ENCODE data around the gene TMEM80. TPM values are rescaled to one million over a fixed set of nuclear protein-coding genes. Genes with fewer than 3 reads are reported as not detected.

TMEM80 gene
- total and polyA plus RNA-seq, 9 of the 15 experiments (the other 6 are each of a cell fraction or from before 2014, with no cell fraction given), result 5.1 to 30.1 (median 12.4) TPM

DNA sequence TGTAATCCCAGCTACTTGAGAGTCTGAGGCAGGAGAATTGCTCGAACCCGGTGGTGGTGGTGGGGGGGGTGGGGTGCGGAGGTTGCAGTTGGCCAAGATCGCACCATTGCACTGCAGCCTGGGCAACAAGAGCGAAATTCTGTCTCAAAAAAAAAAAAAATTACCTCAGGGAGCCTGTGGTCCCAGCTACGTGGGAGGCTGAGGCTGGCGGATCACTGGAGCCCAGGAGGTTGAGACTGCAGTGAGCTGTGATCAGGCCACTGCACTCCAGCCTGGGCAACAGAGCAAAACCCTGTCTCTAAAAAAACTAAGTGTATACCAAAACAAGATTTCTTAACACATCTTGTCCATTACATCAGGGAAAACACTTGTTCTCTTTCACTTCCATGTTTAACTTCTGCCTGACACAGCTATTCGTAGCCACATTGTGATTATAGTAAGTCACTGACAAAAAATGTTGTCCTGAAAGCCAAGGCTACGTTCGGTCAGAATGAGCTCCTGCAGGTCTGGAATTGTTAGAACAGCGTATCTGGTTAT is 1.4 kb downstream of the TMEM80 start:
- H3K27me3 ChIP-seq (ENCODE audit: control insufficient read depth in 2 of 2, insufficient read depth in 2 of 2, low read length in 2 of 2), result no peaks in the 10 kb centered on the region
- in situ Hi-C loops (cut with MboI) (no loop called here), intact Hi-C loops (cut with micrococcal nuclease) (loop anchor here (2.0 to 10.0 kb wide), 2 partner anchors 26 to 142 kb away; no protein-coding TSS in a partner anchor)
- H2AFZ ChIP-seq (ENCODE audit: low read depth, low read length), result no peak overlapping the region
- H3K9me1 ChIP-seq (ENCODE audit: control insufficient read depth, insufficient read depth, low read length), result no peaks in the 10 kb centered on the region
- H3K36me3 ChIP-seq (ENCODE audit: control insufficient read depth, insufficient read depth, low read length), result peaks cover 4% of the 10 kb centered on the region; the same call in 2 of the 3 replicates
- no TSS peak for BruUV-seq (replicated peaks)
- peak overlapping the region; percentile 91 for H3K4me2 ChIP-seq (ENCODE audit: insufficient read depth, low read length)
- H3K27ac ChIP-seq (ENCODE audit: extremely low read depth, low read depth, low read length), result peak overlapping the region; percentile 96
- no peaks in the 10 kb centered on the region for H3K9me3 ChIP-seq (replicated peaks; ENCODE audit: control insufficient read depth, insufficient read depth, low read depth, low read length)
- peaks cover 51% of the 10 kb centered on the region for H3K79me2 ChIP-seq (ENCODE audit: control insufficient read depth, insufficient read depth, low read length)
- ChIA-PET POLR2A (interaction anchor here (1.0 to 4.0 kb wide), 5 partner anchors 12 to 31 kb away, joined by 3 to 25 read pairs (median 5); no protein-coding TSS in a partner anchor), CTCF (ENCODE audit: low intra/inter-chr PET ratio) (interaction anchor here (1.9 to 2.3 kb wide), 2 partner anchors 26 to 31 kb away, joined by 8 to 10 read pairs; no protein-coding TSS in a partner anchor)
- WGBS (ENCODE audit: insufficient coverage, low coverage, missing lambda C conversion rate), result 47% methylated on average over 11 of the region's 11 CpGs
- H3K4me1 ChIP-seq (replicated peaks in 1 of 2; ENCODE audit: control insufficient read depth in 2 of 2, insufficient read depth in 2 of 2, low read length in 2 of 2), result peaks cover 24 to 56% of the 10 kb centered on the region in 2 experiments
- FAIRE-seq (no peak), DNase-seq (ENCODE audit: extremely low read depth in 1 of 4, low spot score in 3 of 4) (no peak), ATAC-seq (no peak)
- peak overlapping the region; percentile 92 to 96 for H3K9ac ChIP-seq (ENCODE audit: insufficient read depth in 1 of 2, low read depth in 2 of 2, low read length in 2 of 2)
- H4K20me1 ChIP-seq (replicated peaks; ENCODE audit: control insufficient read depth, insufficient read depth, low read length), result peaks cover 3% of the 10 kb centered on the region; the same call in 1 of the 2 replicates
- peak overlapping the region; percentile 98 for H3K4me3 ChIP-seq
- TF ChIP-seq KLF10 (CRISPR knock-in tag; IDR thresholded peaks at IDR 0.05) (no peak), BRCA1 (IDR thresholded peaks at IDR 0.05) (no peak), BRCA1 (CRISPR knock-in tag; IDR thresholded peaks at IDR 0.05) (no peak), ZNF561 (CRISPR knock-in tag; conservative IDR thresholded peaks at IDR 0.05) (no peak), POLR2A (conservative IDR thresholded peaks at IDR 0.05) (no peak), KAT2B (IDR thresholded peaks at IDR 0.05; ENCODE audit: low read depth, low read length) (no peak), TSC22D4 (tag; IDR thresholded peaks at IDR 0.05) (no peak)
- TF ChIP-seq, protein P1, sequence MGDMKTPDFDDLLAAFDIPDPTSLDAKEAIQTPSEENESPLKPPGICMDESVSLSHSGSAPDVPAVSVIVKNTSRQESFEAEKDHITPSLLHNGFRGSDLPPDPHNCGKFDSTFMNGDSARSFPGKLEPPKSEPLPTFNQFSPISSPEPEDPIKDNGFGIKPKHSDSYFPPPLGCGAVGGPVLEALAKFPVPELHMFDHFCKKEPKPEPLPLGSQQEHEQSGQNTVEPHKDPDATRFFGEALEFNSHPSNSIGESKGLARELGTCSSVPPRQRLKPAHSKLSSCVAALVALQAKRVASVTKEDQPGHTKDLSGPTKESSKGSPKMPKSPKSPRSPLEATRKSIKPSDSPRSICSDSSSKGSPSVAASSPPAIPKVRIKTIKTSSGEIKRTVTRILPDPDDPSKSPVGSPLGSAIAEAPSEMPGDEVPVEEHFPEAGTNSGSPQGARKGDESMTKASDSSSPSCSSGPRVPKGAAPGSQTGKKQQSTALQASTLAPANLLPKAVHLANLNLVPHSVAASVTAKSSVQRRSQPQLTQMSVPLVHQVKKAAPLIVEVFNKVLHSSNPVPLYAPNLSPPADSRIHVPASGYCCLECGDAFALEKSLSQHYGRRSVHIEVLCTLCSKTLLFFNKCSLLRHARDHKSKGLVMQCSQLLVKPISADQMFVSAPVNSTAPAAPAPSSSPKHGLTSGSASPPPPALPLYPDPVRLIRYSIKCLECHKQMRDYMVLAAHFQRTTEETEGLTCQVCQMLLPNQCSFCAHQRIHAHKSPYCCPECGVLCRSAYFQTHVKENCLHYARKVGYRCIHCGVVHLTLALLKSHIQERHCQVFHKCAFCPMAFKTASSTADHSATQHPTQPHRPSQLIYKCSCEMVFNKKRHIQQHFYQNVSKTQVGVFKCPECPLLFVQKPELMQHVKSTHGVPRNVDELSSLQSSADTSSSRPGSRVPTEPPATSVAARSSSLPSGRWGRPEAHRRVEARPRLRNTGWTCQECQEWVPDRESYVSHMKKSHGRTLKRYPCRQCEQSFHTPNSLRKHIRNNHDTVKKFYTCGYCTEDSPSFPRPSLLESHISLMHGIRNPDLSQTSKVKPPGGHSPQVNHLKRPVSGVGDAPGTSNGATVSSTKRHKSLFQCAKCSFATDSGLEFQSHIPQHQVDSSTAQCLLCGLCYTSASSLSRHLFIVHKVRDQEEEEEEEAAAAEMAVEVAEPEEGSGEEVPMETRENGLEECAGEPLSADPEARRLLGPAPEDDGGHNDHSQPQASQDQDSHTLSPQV (IDR thresholded peaks at IDR 0.05), result no peak
- TF ChIP-seq, protein P2, sequence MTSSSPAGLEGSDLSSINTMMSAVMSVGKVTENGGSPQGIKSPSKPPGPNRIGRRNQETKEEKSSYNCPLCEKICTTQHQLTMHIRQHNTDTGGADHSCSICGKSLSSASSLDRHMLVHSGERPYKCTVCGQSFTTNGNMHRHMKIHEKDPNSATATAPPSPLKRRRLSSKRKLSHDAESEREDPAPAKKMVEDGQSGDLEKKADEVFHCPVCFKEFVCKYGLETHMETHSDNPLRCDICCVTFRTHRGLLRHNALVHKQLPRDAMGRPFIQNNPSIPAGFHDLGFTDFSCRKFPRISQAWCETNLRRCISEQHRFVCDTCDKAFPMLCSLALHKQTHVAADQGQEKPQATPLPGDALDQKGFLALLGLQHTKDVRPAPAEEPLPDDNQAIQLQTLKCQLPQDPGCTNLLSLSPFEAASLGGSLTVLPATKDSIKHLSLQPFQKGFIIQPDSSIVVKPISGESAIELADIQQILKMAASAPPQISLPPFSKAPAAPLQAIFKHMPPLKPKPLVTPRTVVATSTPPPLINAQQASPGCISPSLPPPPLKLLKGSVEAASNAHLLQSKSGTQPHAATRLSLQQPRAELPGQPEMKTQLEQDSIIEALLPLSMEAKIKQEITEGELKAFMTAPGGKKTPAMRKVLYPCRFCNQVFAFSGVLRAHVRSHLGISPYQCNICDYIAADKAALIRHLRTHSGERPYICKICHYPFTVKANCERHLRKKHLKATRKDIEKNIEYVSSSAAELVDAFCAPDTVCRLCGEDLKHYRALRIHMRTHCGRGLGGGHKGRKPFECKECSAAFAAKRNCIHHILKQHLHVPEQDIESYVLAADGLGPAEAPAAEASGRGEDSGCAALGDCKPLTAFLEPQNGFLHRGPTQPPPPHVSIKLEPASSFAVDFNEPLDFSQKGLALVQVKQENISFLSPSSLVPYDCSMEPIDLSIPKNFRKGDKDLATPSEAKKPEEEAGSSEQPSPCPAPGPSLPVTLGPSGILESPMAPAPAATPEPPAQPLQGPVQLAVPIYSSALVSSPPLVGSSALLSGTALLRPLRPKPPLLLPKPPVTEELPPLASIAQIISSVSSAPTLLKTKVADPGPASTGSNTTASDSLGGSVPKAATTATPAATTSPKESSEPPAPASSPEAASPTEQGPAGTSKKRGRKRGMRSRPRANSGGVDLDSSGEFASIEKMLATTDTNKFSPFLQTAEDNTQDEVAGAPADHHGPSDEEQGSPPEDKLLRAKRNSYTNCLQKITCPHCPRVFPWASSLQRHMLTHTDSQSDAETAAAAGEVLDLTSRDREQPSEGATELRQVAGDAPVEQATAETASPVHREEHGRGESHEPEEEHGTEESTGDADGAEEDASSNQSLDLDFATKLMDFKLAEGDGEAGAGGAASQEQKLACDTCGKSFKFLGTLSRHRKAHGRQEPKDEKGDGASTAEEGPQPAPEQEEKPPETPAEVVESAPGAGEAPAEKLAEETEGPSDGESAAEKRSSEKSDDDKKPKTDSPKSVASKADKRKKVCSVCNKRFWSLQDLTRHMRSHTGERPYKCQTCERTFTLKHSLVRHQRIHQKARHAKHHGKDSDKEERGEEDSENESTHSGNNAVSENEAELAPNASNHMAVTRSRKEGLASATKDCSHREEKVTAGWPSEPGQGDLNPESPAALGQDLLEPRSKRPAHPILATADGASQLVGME (CRISPR knock-in tag; IDR thresholded peaks at IDR 0.05), result no peak
- TF ChIP-seq, protein P3, sequence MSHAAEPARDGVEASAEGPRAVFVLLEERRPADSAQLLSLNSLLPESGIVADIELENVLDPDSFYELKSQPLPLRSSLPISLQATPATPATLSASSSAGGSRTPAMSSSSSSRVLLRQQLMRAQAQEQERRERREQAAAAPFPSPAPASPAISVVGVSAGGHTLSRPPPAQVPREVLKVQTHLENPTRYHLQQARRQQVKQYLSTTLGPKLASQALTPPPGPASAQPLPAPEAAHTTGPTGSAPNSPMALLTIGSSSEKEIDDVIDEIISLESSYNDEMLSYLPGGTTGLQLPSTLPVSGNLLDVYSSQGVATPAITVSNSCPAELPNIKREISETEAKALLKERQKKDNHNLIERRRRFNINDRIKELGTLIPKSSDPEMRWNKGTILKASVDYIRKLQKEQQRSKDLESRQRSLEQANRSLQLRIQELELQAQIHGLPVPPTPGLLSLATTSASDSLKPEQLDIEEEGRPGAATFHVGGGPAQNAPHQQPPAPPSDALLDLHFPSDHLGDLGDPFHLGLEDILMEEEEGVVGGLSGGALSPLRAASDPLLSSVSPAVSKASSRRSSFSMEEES (CRISPR knock-in tag; IDR thresholded peaks at IDR 0.05), result no peak
